HG03575 (cell line): ENCODE measurements around the gene GLB1L.
"Not testable (repeated sequence)": the region's sequence is repeated elsewhere in the genome, so short reads cannot be mapped to it uniquely, and the experiment has no call there.

Experiments
- ATAC-seq: cut with Tn5 transposase; IDR thresholded peaks from one replicate; pipeline ENCODE4 v1.9.1; 2021; ENCODE audit not compliant: unreplicated experiment, insufficient number of reproducible peaks, low FRiP score; ENCODE audit errors: extremely low read depth

Gene GLB1L

DNA sequence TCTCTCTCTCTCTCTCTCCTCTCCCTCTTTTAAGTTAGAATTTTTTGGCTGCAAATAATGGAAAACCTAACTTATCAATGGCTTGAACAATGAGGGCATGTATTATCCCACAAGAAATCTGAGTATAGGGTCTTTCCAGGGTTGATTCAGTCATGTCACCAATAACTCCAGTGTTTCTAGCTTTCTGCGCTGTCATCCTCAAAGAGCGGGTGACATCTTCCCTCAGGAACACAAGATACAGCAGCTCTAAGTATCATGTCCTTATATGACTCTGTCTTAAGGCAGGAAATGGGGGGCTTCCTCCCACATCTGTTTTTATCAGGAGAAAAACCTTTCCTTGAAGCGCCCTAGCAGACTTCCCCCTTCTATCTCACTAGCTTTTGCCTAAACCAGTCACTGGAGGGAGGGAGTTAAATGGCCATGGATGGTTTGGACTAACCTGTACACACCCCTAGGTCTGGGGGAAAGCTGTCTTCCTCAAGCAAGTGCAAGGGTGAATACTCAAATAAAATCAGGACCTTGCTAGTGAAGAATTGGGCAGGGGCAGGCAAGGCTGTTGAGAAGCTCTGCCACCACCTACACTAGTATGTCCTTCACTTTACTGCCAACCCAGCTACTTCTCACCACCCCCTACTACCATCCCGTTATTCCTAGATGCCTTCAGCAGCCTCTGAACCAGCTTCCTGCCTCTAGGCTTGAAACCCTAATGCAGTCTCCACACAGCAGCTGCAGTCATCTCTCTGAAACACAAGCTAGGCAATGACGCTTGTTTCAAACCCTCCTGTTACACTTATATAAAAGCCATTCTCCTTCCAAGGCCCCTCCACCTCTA is 16.0 kb upstream of the GLB1L start:
- no peak for ATAC-seq

DNA sequence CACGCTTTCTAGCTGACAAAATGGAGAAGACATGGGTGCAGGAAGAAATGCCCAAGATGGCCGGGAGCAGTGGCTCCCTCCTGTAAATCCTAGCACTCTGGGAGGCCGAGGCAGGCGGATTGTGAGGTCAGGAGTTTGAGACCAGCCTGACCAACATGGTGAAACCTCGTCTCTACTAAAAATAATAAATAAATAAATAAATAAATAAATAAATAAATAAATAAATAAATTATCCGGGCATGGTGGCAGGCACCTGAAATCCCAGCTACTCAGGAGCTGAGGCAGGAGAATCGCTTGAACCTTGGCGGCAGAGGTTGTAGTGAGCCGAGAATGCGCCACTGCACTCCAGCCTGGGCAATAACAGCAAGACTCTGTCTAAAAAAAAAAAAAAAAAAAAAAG is 13.7 kb upstream of the GLB1L start:
- not testable (repeated sequence) for ATAC-seq

DNA sequence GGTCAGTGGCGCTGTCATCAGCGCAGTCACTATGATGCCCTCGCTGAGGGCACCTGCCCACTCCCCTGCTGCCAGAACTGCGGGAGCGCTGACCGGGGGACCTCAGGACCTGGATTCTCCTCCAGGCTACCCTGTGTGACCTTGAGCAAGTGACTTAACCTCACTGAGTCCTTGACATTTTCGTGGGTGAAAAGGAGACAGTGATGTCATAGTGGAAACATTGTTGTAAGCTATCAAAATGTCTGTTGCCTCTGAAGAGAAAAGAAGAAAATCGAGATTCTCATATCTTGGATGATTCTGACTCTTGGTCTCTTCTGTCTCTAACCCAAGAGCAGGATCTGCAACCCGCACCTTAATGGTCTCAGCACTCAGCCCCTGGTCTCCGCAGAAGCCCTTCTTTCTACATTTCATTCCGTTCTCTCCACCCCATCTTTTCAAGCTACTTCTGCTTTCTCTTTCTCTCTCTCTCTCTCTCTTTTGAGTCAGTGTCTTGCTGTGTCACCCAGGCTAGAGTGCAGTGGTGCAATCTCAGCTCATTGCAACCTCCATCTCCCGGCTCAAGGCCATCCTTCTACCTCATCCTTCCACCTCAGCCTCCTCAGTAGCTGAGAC is 9.5 kb upstream of the GLB1L start:
- ATAC-seq = no peak

DNA sequence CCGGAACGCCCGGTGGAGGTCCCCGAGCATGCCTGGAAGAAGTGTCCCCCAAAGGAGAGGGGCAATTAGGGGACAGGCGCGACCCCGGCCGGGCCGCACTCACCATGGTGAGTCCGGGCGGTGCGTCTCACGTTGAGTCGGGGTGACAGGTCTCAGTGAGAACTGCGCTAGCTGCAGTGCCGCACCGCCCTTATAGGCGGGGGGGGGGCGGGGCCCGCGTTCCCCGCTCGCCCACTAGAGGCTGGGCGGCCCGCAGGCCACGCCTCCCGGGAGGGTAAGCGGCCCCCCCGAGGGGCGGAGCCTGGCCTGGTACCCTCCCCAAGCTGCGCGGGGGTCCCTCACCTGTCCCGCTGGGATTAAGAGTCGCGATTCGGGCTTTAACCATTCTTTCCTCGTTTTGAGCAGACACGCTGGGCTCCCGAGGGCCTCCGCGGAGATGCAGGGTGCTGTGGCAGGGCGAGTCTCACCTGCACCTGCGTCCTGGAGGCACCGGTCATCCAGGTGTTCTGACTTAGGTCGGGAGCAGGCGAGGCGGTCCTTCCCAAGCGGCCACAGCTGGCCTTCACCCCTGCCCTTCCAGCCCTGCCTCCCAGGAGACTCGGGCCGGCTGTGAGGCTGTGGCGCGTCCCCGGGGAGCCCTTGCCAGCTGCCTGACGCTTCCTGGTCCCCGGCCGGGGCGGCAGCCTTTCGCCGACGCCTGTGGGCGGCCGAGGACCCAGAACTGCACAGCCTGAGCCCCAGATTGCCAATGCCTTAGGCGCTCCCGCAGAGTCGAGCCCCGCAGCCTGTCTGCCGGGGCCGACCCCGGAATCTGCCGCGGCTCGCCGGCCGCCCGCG is 8.7 kb upstream of the GLB1L start, which contains the start of gene TUBA4A:
Gene TUBA4A (minus strand): TSS at position 166 of the 837 bp plus-strand sequence. CDS start 60 bp downstream, at position 106.
- no peak for ATAC-seq

DNA sequence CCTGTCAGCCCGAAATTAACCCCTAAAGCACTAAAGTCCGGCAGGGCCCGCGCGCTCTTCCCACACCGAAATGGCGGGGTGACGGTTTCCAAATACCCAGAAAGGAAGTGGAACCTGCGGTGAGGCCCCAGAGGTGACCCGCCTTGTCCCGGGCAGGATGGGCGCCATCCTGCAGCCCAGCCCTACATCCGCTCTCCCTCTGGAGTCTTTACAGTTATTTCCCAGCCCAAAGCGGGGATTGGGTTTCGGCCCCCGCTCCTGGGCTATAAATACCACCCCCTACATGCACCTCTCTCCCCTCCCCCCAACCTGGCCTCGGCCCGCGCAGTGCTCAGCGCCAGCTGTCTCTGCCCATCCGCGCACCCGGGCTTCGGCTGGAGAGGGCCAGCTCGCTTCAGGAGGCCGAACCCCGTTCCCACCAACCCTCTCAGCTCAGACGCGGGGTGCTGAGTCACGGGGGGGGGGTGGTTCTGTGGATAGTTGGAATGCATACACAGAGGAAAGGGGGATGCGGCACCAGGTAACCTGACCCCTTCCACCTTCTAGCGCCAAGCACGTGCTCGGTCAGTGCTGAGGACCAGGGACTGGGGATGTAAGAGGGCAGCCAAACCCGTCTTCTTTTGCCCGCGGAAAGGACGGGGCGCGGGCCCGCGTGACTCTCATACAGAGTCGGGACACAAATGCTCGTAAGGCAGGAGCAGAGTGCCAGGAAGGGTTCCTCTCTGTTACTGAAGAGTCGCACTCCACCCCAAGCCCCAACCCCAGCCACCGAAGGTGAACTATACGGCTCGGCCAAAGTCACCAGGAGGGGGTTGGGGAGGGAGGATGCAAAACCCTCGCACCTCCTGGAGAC is 7.9 kb upstream of the GLB1L start, which contains the start of gene TUBA4B:
Gene TUBA4B (plus strand): TSS at position 344 of the 853 bp plus-strand sequence. CDS start 165 bp downstream, at position 509.
- no peak for ATAC-seq

DNA sequence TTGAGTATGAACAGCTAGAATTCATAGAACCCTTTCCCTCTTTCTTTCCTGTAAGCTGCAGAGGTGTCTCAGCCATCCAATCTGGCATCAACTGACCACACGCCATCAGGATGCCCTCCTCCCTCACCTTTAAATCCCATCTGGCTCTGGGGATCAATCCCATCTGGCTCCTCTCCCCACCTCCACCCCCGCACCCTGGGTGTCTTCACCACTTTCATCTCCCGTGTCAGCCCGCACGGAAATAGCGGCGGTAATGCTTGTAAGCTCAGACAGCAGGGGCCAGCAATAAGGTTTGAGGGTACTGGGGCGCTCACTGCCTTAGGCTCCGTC is 7.3 kb upstream of the GLB1L start:
- ATAC-seq = no peak

DNA sequence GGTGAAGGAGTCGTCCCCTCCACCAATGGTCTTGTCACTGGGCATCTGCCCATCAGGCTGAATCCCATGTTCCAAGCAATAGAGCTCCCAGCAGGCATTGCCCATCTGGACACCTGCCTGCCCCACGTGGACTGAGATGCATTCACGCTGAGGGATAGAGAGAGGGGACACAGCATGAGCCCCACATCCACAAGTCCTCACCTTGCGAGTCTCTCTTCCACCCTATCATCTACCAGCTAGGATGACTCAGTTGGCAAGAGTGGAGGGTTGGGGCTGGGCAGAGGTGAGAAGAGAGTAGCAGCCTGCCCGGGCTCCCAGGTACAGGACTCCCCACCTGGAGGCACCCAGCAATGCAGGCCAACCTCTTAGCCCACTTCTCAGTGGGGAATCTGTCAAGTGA is 6.8 kb upstream of the GLB1L start:
- ATAC-seq = no peak

DNA sequence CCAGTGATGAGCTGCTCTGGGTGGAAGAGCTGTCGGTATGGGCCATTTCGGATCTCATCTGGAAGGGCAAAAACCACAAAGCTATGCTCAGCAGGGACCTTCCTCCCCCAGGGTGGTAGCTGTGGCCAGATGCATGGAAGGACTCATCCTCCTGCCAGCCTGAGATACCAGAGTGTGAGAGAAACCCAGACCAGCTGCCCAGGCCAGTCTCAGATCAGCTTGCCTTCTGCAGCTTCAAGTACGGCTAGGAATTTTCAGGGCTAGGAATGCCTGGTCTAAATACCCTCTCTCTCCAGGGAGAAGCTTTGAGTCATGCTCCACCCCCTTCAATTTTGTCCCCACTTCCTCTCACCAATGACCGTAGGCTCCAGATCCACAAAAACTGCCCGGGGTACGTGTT is 6.4 kb upstream of the GLB1L start:
- ATAC-seq = no peak

DNA sequence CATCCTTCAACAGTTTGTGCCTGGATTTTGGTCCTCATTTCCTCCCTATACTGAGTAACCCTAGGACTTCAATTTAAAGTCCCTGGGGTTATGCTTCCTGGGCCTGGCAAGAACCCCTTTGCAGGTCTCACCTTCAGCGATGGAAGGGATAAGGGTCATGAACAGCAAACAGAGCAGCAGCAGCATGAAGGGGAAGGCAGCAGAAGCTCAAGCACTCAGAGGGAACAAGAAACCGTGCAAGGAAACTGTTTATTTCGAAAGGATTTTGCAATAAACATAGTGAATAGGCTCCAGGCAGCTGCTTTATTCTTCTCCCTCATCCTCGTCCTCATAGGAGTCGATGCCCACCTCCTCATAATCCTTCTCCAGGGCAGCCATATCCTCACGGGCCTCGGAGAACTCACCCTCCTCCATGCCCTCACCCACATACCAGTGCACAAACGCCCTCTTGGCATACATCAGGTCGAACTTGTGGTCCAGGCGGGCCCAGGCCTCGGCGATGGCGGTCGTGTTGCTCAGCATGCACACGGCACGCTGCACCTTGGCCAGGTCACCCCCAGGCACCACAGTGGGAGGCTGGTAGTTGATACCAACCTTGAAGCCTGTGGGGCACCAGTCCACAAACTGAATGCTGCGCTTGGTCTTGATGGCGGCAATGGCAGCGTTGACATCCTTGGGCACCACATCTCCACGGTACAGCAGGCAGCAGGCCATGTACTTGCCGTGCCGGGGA is 5.0 kb upstream of the GLB1L start:
- ATAC-seq = no peak

DNA sequence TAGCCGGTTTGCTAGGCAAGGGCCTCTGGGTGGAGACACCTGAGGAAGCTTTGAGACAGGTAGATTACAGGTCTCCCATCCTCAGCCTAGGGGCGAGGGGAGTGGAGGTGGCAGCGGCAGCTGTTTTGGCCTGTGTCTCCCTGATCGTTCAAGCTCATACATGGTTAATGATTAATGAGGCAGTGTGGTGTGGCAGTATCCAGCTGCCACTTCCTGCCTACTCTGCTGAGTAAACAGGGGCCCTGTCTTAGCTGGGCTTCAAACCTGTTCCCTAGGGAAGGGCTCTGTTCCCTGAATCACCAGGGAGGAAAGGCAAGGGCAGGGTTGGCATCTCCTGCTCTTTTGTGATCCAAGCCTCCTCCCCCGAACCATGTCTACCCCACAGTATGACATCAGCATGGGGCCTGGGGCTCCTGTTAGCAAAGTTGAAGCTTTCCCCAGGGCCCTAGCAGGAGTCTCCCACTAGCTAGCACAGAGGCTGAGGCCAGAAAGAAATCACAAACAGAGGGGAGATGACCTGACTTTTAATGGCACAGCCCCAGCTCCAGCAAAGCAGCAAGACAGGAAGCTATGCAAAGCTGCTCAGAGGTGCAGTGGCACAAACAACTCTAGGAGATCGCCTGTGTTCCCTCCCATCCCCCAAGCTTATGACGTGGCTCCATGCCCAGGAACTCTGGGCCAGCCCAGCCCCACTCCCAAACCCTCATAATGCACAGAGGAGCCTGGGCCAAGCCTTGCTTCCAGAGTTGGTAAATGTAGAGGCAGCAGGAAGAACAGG is 4.1 kb upstream of the GLB1L start:
- no peak for ATAC-seq

DNA sequence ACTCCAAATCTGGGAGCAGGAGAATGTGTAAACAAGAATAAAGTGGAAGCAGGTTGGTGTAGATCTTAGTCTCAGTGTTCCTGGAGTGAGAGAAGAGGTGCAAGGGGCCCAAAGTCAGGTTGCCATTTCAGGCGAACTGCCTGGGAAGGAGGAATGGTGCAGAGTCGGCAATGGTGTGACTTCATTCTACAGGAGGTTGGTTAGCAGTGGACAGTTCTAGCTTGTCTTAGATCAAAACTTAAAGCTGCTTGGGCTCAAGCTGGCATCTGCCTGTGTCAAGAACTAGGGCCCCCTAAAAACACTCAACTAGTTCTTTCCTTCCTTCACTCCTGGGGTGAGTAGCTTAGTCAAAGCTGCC is 3.6 kb upstream of the GLB1L start:
- no peak for ATAC-seq

DNA sequence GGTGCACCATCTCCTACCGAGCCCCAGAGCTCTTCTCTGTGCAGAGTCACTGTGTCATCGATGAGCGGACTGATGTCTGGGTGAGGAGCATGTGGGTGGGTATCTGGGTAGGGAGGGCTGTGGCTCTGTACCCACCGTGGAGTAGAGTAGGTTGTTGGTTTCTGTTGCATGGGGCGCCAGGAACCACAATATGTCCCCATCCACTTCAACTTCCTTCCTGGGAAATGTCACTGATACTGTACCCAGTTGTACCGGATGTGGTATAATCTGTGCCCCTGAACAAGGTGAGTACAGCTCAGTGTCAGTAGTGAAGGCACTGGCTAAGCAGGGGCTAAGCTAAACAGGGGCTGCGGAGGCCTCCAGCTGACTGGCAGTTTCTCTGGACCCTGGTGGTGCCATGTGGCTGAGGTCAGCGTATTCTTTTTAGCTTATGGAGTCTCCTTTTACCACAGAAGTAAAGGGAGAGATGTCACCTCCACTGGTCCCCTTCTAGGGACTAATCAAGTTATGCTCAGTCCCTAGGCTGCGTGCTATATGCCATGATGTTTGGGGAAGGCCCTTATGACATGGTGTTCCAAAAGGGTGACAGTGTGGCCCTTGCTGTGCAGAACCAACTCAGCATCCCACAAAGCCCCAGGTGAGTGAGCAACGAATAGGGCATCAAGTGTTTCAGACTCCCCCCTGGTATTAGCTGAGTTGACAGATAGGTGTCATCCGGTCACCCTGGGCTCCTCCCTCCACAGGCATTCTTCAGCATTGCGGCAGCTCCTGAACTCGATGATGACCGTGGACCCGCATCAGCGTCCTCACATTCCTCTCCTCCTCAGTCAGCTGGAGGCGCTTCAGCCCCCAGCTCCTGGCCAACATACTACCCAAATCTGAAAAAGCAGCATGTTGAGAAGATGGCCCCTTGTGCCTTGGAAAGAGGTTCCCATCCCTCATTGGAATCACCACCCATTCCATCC is 2.7 kb upstream of the GLB1L start:
- ATAC-seq = no peak

DNA sequence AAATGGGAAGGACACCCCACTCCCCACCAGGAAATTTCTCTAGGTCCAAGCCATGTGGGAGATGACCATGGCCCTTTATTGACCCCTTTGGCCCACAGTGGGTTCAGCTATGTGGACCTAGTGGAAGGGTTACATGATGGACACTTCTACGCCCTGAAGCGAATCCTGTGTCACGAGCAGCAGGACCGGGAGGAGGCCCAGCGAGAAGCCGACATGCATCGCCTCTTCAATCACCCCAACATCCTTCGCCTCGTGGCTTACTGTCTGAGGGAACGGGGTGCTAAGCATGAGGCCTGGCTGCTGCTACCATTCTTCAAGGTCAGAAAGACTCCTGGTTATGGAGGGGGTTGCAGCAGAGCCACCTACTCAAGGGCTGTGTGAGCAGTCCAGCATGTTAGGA is 1.3 kb upstream of the GLB1L start:
- ATAC-seq = no peak

DNA sequence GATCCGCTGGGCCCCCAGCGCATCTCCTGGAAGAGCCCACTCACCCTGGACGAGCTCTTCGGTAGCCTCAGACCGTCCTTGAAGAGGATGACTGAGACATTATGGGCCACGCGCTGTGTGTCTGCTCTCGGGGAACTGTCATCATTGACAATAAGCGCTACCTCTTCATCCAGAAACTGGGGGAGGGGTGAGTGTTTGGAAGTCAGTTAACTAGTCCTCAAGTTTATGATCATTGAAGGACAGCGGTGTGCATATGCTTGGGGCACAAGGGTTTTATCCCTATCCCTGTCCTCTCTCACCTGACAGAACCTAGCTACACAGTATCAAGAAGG is 621 bp upstream of the GLB1L start:
- no peak for ATAC-seq

DNA sequence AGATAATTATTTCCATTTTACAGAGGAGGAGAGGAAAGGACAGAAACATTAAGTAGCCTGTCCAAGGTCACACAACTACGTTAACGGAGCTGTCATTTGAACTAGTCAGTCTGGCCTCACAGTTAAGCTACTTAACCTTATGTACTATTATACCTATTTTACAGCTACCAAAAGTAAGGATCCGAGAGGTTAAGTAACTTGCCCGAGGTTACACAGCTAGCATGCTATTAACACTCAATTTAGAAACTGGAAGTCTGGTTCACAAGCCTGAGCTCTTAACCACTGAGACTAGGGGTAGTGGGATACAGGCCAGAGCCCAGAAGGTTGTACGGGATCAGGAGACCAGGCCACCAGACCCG is 476 bp downstream of the GLB1L start:
- no peak for ATAC-seq

DNA sequence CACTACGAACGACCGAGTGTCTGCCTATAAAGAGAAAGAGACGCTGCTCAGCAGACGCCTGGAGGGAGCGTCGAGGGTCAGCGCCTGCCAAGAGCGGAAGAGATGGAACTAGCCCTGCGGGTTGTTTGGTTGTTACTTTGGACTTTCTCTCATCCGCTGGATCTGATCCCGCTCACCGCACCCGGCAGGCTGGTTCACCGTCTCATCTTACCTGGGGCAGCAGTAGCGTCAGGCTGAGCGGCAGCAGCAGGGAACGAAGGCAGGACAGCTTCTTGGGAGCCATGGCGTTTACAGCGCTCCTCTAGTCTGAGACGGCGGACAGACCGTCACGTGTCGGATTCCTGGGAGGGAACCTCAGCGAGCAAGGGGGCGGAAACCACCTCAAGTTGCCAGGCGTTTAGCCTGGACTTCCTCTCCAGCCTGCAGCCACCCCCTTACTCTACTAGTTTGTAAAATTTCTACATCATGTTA is 1.9 kb downstream of the GLB1L start:
- ATAC-seq = no peak

DNA sequence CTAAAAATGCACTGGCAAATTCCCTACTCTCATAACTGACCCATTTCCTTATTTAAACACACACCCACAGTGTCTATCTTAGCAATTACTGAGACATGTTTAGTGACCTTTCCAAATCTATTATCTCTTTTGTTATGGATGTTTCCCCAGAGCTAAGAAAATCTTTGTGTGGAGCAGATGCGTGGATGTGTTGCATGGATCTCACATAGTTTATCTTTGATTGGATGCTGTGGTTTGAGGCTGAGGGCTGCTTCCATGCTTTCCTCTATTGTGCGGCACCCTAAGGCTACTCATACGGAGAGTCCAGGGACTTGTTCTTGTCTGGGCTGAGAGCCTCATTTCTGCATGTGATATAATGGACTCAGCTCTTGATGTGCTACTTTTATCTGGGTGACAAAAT is 10.9 kb downstream of the GLB1L start:
- ATAC-seq = no peak
